GM12865 (cell line): ENCODE results near the gene CREM.

ENCODE experiments used
- DNase-seq: peaks from one replicate; pipeline ENCODE4 v3.0.0; 2010; ENCODE audit warnings: low read depth
- H3K4me3 ChIP-seq: 2 replicates; pipeline ENCODE4 v1.5.1; 2011; ENCODE audit warnings: mild to moderate bottlenecking, low read depth, low read length, control low read depth
- CTCF ChIP-seq: IDR thresholded peaks from 2 replicates; pipeline ENCODE4 v1.5.1; 2011; ENCODE audit warnings: low read length, control low read depth, low read depth, inconsistent platforms; ENCODE audit not compliant: insufficient read depth; ENCODE audit errors: missing control alignments

Gene CREM

DNA sequence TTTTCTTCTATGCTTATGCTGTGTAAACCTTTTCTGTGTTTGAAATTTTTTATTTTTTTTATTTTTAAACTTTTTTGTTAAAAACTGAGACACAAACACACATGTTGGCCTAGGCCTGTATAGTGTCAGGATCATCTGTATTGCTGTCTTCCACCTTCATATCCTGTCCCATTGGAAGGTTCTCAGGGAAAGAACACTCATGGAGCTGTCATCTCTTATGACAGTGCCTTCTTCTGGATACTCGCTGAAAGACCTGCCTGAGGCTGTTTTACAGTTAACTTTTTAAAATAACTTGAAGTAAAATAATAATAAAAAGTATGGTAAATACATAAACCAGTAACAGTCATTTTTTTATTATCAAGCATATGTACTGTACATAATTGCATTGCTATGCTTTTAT is 34.1 kb downstream of the CREM start:
- no peak overlapping the region for H3K4me3 ChIP-seq
- no peak for TF ChIP-seq CTCF
- DNase-seq = no peak

GRCh38 chr10:35161906-35162305 is 35.3 kb downstream of the CREM start:
- TF ChIP-seq CTCF = no peak
- H3K4me3 ChIP-seq = no peak overlapping the region
- DNase-seq = no peak

DNA sequence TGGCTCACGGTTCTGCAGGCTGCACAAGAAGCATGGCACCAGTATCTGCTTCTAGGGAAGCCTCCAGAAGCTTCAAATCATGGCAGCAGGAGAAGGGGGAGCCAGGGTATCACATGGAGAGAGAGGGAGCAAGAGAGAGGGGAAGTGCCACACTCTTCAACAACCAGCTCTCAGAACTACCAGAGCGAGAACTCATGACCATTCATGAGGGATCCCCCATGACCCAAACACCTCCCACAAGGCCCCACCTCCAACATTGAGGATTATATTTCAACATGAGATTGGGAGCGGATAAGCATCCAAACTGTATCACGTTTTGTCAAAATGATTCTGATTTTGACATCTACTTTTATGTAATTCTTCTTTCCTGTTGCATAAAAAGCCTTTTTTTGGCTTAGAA is 38.5 kb downstream of the CREM start:
- no peak for TF ChIP-seq CTCF
- no peak for DNase-seq
- no peak overlapping the region for H3K4me3 ChIP-seq

- no peak for TF ChIP-seq CTCF
- DNase-seq = no peak
- H3K4me3 ChIP-seq = no peak overlapping the region
These were observed 39.2 kb downstream of the CREM start for GRCh38 chr10:35165811-35166210.

DNA sequence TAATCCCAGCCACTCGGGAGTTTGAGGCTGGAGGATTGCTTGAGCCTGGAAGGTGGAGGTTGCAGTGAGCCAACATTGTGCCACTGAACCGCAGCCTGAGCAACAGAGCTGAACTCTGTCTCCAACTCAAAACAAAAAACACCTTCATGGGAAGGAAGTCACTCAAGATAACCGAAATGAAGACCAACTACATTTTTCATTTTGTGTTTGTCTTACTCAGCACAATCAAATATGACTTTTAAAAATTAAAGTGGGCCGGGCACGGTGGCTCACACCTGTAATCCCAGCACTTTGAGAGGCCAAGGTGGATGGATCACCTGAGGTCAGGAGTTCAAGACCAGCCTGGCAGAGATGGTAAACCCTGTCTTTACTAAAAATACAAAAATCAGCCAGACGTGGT is 40.0 kb downstream of the CREM start:
- H3K4me3 ChIP-seq = no peak overlapping the region
- DNase-seq = no peak
- no peak for TF ChIP-seq CTCF

DNA sequence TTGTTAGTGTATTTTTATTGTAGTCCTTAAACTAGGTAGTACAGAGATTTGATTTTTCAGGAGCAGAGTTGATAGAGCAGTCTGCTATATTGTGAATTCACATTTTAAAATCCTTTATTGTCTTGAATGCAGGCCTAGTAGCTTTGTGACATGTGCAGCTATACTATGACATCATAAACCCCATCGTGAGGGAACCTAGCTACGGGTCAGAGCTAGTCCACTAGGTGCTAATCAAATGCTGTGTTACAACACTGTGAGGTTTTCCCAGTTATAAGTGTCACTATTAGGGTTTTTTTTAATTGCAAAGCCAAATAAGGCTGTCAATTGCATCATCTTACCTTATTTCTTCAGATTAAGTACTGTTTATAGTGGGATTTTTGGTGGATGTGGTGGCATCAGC is 40.7 kb downstream of the CREM start:
- DNase-seq = no peak
- no peak for TF ChIP-seq CTCF
- H3K4me3 ChIP-seq = no peak overlapping the region

DNA sequence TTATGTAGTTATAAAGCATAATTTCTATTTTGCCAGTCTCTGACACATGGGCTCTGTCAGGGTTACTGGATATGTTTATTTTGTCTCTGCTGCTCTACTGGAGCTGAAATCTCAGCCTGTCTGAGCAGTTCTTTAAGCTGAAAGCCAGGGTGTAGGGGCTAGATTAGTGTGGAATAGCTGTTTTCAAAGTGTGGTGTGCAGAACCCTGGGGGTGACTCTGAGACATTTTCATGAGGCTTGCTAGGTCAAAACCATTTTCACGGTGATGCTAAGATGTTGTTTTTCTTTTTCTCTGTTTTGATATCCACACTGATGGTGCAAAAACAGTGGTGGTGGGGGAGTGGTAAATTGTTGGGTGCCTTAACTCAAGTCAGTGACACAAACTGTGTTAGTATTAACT is 45.5 kb downstream of the CREM start:
- no peak overlapping the region for H3K4me3 ChIP-seq
- DNase-seq = no peak
- no peak for TF ChIP-seq CTCF
